Thyroid gland (tissue), 4 donors: Measurements from ENCODE around the gene LSS.

Experiments
- POLR2A ChIP-seq, 2 donors: fragments of 450-650 bp; IDR thresholded peaks; one replicate each; pipeline ENCODE4 v1.6.1; 2017; ENCODE audit warnings: antibody characterized with exemption in 2 of 2, mild to moderate bottlenecking in 2 of 2, moderate library complexity in 1 of 2
- TF ChIP-seq, protein P1 (sequence below), 6 experiments: fragments of 200-600 bp in 3 of 6; fragments of 450-650 bp in 3 of 6; sonication (generic) in 3 of 6; IDR thresholded peaks; one replicate each; pipeline ENCODE4 v1.5.1; 2016 to 2019; ENCODE audit warnings: antibody characterized with exemption in 6 of 6, mild to moderate bottlenecking in 2 of 6, inconsistent platforms in 1 of 6, moderate library complexity in 1 of 6

- TF ChIP-seq, protein P1, sequence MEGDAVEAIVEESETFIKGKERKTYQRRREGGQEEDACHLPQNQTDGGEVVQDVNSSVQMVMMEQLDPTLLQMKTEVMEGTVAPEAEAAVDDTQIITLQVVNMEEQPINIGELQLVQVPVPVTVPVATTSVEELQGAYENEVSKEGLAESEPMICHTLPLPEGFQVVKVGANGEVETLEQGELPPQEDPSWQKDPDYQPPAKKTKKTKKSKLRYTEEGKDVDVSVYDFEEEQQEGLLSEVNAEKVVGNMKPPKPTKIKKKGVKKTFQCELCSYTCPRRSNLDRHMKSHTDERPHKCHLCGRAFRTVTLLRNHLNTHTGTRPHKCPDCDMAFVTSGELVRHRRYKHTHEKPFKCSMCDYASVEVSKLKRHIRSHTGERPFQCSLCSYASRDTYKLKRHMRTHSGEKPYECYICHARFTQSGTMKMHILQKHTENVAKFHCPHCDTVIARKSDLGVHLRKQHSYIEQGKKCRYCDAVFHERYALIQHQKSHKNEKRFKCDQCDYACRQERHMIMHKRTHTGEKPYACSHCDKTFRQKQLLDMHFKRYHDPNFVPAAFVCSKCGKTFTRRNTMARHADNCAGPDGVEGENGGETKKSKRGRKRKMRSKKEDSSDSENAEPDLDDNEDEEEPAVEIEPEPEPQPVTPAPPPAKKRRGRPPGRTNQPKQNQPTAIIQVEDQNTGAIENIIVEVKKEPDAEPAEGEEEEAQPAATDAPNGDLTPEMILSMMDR (IDR thresholded peaks at IDR 0.05), result no peak
- TF ChIP-seq POLR2A (IDR thresholded peaks at IDR 0.05), result no peak
These were observed 35.6 kb upstream of the LSS start for GRCh38 chr21:46264046-46264689.
